Astrocyte (in vitro differentiated cells and primary cell): ENCODE data around the gene MCUB. TPM values are rescaled to one million over a fixed set of nuclear protein-coding genes. Genes with fewer than 3 reads are reported as not detected.

Experiments
- DNase-seq: peaks from one replicate; pipeline ENCODE4 v3.0.0-alpha.2; 2010; ENCODE audit warnings: low read depth
- FAIRE-seq: peaks from 2 replicates; lab custom pipeline; 2011; peaks lifted over from hg19 to GRCh38; lab: Jason Lieb, UNC
- H2AFZ ChIP-seq: 2 replicates; pipeline ENCODE4 v1.6.0; 2012; ENCODE audit warnings: low read depth, low read length, inconsistent platforms
- H3K27ac ChIP-seq: 2 replicates; pipeline ENCODE4 v1.5.1; 2011; ENCODE audit warnings: low read depth, low read length, inconsistent platforms
- H3K27me3 ChIP-seq: 2 replicates; pipeline ENCODE4 v1.6.0; 2011; ENCODE audit warnings: low read length, inconsistent platforms; ENCODE audit not compliant: insufficient read depth
- H3K36me3 ChIP-seq: 2 replicates; pipeline ENCODE4 v1.5.1; 2011; ENCODE audit warnings: low read length, inconsistent platforms; ENCODE audit not compliant: insufficient read depth
- H3K4me1 ChIP-seq: 2 replicates; pipeline ENCODE4 v1.5.1; 2011; ENCODE audit warnings: low read length, inconsistent platforms; ENCODE audit not compliant: insufficient read depth
- H3K4me2 ChIP-seq: 2 replicates; pipeline ENCODE4 v1.6.0; 2012; ENCODE audit warnings: low read length, inconsistent platforms
- H3K4me3 ChIP-seq: 2 replicates; pipeline ENCODE4 v1.5.1; 2011; ENCODE audit warnings: low read depth, mild to moderate bottlenecking, low read length, inconsistent platforms; ENCODE audit not compliant: insufficient read depth
- H3K79me2 ChIP-seq: 2 replicates; pipeline ENCODE4 v1.6.0; 2012; ENCODE audit warnings: mild to moderate bottlenecking, low read length, inconsistent platforms; ENCODE audit not compliant: insufficient read depth
- H3K9ac ChIP-seq: 2 replicates; pipeline ENCODE4 v1.6.0; 2012; ENCODE audit warnings: mild to moderate bottlenecking, low read length, inconsistent platforms
- H3K9me3 ChIP-seq: 2 replicates; pipeline ENCODE4 v1.5.1; 2012; ENCODE audit warnings: low read depth, mild to moderate bottlenecking, low read length, inconsistent platforms; ENCODE audit not compliant: insufficient read depth
- H4K20me1 ChIP-seq: 2 replicates; pipeline ENCODE4 v1.6.0; 2012; ENCODE audit warnings: low read length, inconsistent platforms; ENCODE audit not compliant: insufficient read depth
- H3K27ac Mint-ChIP-seq: one replicate; pipeline ENCODE4 v1.8.0; 2021; ENCODE audit warnings: mild to moderate bottlenecking, mixed read lengths; ENCODE audit not compliant: unreplicated experiment
- H3K27me3 Mint-ChIP-seq: one replicate; pipeline ENCODE4 v1.8.0; 2021; ENCODE audit warnings: low read depth, mixed read lengths; ENCODE audit not compliant: unreplicated experiment
- H3K36me3 Mint-ChIP-seq: one replicate; pipeline ENCODE4 v1.8.0; 2021; ENCODE audit warnings: low read depth, mixed read lengths; ENCODE audit not compliant: unreplicated experiment
- H3K4me1 Mint-ChIP-seq: one replicate; pipeline ENCODE4 v1.8.0; 2021; ENCODE audit warnings: low read depth, mixed read lengths; ENCODE audit not compliant: unreplicated experiment
- H3K4me3 Mint-ChIP-seq: one replicate; pipeline ENCODE4 v1.8.0; 2021; ENCODE audit warnings: mild to moderate bottlenecking, moderate library complexity, mixed read lengths; ENCODE audit not compliant: unreplicated experiment
- H3K9me3 Mint-ChIP-seq: one replicate; pipeline ENCODE4 v1.8.0; 2021; ENCODE audit warnings: mild to moderate bottlenecking, mixed read lengths; ENCODE audit not compliant: unreplicated experiment
- EZH2 ChIP-seq: IDR thresholded peaks from 2 replicates; pipeline ENCODE4 v1.6.1; 2012; ENCODE audit warnings: mild to moderate bottlenecking, low read length, inconsistent platforms; ENCODE audit not compliant: insufficient read depth
- total RNA-seq: library from RNA; stranded (reverse); gene quantifications from 2 replicates; pipeline ENCODE4 v1.2.1, GENCODE V29; 2021
- TF ChIP-seq, protein P1 (sequence below): IDR thresholded peaks from 2 replicates; pipeline ENCODE4 v1.5.1; 2011; ENCODE audit warnings: low read depth, mild to moderate bottlenecking, inconsistent platforms, low read length, moderate library complexity; ENCODE audit not compliant: insufficient read depth

Gene MCUB
- total RNA-seq, 1 donor from 2014 or later: 12.6 TPM

DNA sequence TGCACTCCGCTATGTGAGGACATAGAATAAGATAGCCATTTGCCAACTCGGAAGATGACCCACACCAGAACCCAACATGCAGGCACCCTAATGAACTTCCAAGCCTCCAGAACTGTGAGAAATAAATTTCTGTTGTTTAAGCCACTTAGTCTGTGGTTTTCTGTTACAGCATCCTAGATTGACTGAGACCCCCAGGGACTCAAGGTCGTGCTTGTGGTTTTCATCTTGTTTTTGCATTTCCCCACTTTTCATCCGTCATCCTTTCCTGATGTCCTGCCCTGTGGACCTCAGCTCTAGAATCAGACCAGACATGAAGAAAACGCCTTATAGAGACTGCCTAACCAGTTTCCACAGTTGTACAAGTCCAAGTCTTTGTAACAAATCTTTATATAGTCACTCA, 54.4 kb downstream of the MCUB start:
- H3K4me2 ChIP-seq: no peak overlapping the region
- H2AFZ ChIP-seq: no peak overlapping the region
- H3K9me3 ChIP-seq: no peaks in the 10 kb centered on the region
- no peak overlapping the region for H3K27ac ChIP-seq
- no peak overlapping the region for H3K9ac ChIP-seq
- no peaks in the 10 kb centered on the region for H3K79me2 ChIP-seq
- TF ChIP-seq, protein P1, sequence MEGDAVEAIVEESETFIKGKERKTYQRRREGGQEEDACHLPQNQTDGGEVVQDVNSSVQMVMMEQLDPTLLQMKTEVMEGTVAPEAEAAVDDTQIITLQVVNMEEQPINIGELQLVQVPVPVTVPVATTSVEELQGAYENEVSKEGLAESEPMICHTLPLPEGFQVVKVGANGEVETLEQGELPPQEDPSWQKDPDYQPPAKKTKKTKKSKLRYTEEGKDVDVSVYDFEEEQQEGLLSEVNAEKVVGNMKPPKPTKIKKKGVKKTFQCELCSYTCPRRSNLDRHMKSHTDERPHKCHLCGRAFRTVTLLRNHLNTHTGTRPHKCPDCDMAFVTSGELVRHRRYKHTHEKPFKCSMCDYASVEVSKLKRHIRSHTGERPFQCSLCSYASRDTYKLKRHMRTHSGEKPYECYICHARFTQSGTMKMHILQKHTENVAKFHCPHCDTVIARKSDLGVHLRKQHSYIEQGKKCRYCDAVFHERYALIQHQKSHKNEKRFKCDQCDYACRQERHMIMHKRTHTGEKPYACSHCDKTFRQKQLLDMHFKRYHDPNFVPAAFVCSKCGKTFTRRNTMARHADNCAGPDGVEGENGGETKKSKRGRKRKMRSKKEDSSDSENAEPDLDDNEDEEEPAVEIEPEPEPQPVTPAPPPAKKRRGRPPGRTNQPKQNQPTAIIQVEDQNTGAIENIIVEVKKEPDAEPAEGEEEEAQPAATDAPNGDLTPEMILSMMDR: no peak
- no peak for TF ChIP-seq EZH2
- peaks cover 3% of the 10 kb centered on the region for H3K4me1 Mint-ChIP-seq
- FAIRE-seq (no peak), DNase-seq (no peak)
- no peaks in the 10 kb centered on the region for H4K20me1 ChIP-seq
- H3K36me3 ChIP-seq: no peaks in the 10 kb centered on the region
- peaks cover 2% of the 10 kb centered on the region for H3K9me3 Mint-ChIP-seq
- H3K4me1 ChIP-seq: no peaks in the 10 kb centered on the region
- no peaks in the 10 kb centered on the region for H3K36me3 Mint-ChIP-seq
- H3K27me3 Mint-ChIP-seq: no peaks in the 10 kb centered on the region
- no peaks in the 10 kb centered on the region for H3K27me3 ChIP-seq
- H3K4me3 Mint-ChIP-seq: no peak overlapping the region
- H3K4me3 ChIP-seq: no peak overlapping the region
- H3K27ac Mint-ChIP-seq: no peak overlapping the region

DNA sequence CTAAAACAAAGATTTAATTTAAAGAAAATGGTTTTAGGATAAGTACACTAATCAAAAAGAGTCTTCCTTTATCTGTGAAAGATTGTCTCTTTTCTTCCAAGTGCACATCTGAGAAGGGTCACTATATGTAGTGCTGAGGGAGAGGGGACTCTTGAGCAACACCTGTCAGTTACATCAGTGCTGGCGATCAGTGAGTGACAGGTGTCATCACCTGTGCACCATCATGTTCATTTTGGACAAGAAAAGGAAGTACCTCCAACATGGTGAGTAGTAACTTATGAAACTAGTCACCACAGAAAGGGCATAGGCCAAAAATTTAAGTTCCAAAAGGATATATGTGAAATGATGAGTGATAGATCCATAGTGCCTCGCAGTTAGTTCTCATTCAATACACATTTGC, 55.7 kb downstream of the MCUB start:
- no peak overlapping the region for H3K27ac ChIP-seq
- H3K4me2 ChIP-seq: no peak overlapping the region
- TF ChIP-seq EZH2: no peak
- TF ChIP-seq, protein P1: no peak
- H2AFZ ChIP-seq: no peak overlapping the region
- Mint-ChIP-seq H3K9me3 (peaks cover 2% of the 10 kb centered on the region), H3K4me3 (no peak overlapping the region), H3K36me3 (no peaks in the 10 kb centered on the region), H3K4me1 (peaks cover 3% of the 10 kb centered on the region), H3K27me3 (no peaks in the 10 kb centered on the region), H3K27ac (no peak overlapping the region)
- H3K36me3 ChIP-seq: no peaks in the 10 kb centered on the region
- no peak overlapping the region for H3K4me3 ChIP-seq
- FAIRE-seq: no peak
- no peaks in the 10 kb centered on the region for H3K4me1 ChIP-seq
- no peak for DNase-seq
- no peaks in the 10 kb centered on the region for H3K27me3 ChIP-seq
- H3K79me2 ChIP-seq: no peaks in the 10 kb centered on the region
- no peaks in the 10 kb centered on the region for H3K9me3 ChIP-seq
- no peak overlapping the region for H3K9ac ChIP-seq
- no peaks in the 10 kb centered on the region for H4K20me1 ChIP-seq

DNA sequence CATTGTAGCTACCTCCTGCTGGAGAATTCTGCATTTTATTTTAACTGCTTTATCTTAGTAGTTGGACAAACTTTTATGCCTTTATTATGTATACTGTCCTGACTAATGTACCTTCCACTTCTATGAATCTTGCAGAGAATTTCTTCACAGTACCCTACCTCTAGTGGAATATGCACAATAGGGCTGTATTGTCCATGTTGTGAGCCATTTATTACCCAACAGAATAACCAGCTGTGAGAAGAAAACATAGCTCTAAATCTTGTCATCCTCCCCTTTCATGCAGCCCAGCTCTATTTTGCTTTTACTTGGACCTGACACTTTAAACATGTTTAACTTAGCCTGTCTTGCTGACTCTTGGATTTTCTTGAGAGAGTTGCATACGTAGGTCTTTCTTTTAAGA, 56.2 kb downstream of the MCUB start:
- Mint-ChIP-seq H3K27ac (no peak overlapping the region), H3K4me1 (peaks cover 3% of the 10 kb centered on the region), H3K36me3 (no peaks in the 10 kb centered on the region), H3K27me3 (no peaks in the 10 kb centered on the region), H3K4me3 (no peak overlapping the region), H3K9me3 (peaks cover 2% of the 10 kb centered on the region)
- Histone ChIP-seq H3K27ac (no peak overlapping the region), H2AFZ (no peak overlapping the region), H4K20me1 (no peaks in the 10 kb centered on the region), H3K27me3 (no peaks in the 10 kb centered on the region), H3K79me2 (no peaks in the 10 kb centered on the region), H3K4me3 (no peak overlapping the region), H3K9me3 (no peaks in the 10 kb centered on the region), H3K4me2 (no peak overlapping the region), H3K9ac (no peak overlapping the region), H3K36me3 (no peaks in the 10 kb centered on the region), H3K4me1 (no peaks in the 10 kb centered on the region)
- FAIRE-seq: no peak
- no peak for DNase-seq
- TF ChIP-seq EZH2: no peak
